NCI-H2029 treated with DMSO at 0.1 percent for 48 hours (cell line): ENCODE measurements around the gene EMCN.
"Not testable (repeated sequence)": the region's sequence is repeated elsewhere in the genome, so short reads cannot be mapped to it uniquely, and the experiment has no call there.

Experiments
- DNase-seq: peaks from one replicate; lab custom pipeline; 2025; lab: John Stamatoyannopoulos, UW

Gene EMCN

GRCh38 chr4:100492129-100492528, 25.7 kb downstream of the EMCN start:
- no peak for DNase-seq

- no peak for DNase-seq
Observed at GRCh38 chr4:100489305-100489704, 28.5 kb downstream of the EMCN start.

- peak; percentile 34 for DNase-seq
Observed at GRCh38 chr4:100486496-100486895, 31.3 kb downstream of the EMCN start.

GRCh38 chr4:100483796-100484195, 34.0 kb downstream of the EMCN start:
- DNase-seq: no peak

- no peak for DNase-seq
Observed at GRCh38 chr4:100479971-100480370, 37.9 kb downstream of the EMCN start.

GRCh38 chr4:100469555-100469954, 48.3 kb downstream of the EMCN start:
- no peak for DNase-seq

- DNase-seq: no peak
Observed at GRCh38 chr4:100466501-100466900, 51.3 kb downstream of the EMCN start.

- DNase-seq: no peak
Observed at GRCh38 chr4:100461807-100462605, 55.8 kb downstream of the EMCN start.

GRCh38 chr4:100450449-100450848, 67.4 kb downstream of the EMCN start:
- no peak for DNase-seq

GRCh38 chr4:100431416-100431815, 86.4 kb downstream of the EMCN start:
- no peak for DNase-seq

- DNase-seq: no peak
Observed at GRCh38 chr4:100430451-100430850, 87.4 kb downstream of the EMCN start.

GRCh38 chr4:100429616-100430015, 88.2 kb downstream of the EMCN start:
- no peak for DNase-seq

GRCh38 chr4:100428051-100428450, 89.8 kb downstream of the EMCN start:
- no peak for DNase-seq

- DNase-seq: no peak
Observed at GRCh38 chr4:100424376-100424775, 93.4 kb downstream of the EMCN start.

GRCh38 chr4:100422894-100423293, 94.9 kb downstream of the EMCN start:
- DNase-seq: no peak

GRCh38 chr4:100421361-100421978, 96.4 kb downstream of the EMCN start:
- DNase-seq: no peak

GRCh38 chr4:100420571-100420970, 97.3 kb downstream of the EMCN start:
- DNase-seq: no peak

GRCh38 chr4:100417565-100417964, 100.3 kb downstream of the EMCN start:
- DNase-seq: no peak

GRCh38 chr4:100414016-100414790, 103.6 kb downstream of the EMCN start:
- no peak for DNase-seq

- DNase-seq: no peak
Observed at GRCh38 chr4:100391863-100392262, 126.0 kb downstream of the EMCN start.

- no peak for DNase-seq
Observed at GRCh38 chr4:100391086-100391485, 126.7 kb downstream of the EMCN start.

GRCh38 chr4:100386270-100386669, 131.6 kb downstream of the EMCN start:
- no peak for DNase-seq

- not testable (repeated sequence) for DNase-seq
Observed at GRCh38 chr4:100380401-100380800, 137.4 kb downstream of the EMCN start.
